SK-N-SH treated with all-trans-retinoic acid at 6 μM for 48 hours (cell line): ENCODE data around the gene HHIPL1.

Source experiments
- ARNTL ChIP-seq: fragments of 450-650 bp; formaldehyde crosslinking; IDR thresholded peaks from 2 replicates; pipeline ENCODE4 v1.5.0; 2020; ENCODE audit warnings: low read depth, mild to moderate bottlenecking, moderate library complexity, borderline replicate concordance
- BACH2 ChIP-seq: fragments of 250-450 bp; sonication (Bioruptor Pico); IDR thresholded peaks from 2 replicates; pipeline ENCODE4 v1.9.0; 2021; ENCODE audit warnings: mild to moderate bottlenecking, borderline replicate concordance
- CSDC2 ChIP-seq: fragments of 250-450 bp; sonication (Bioruptor Pico); IDR thresholded peaks from 2 replicates; pipeline ENCODE4 v1.5.0; 2020; ENCODE audit warnings: mild to moderate bottlenecking, moderate library complexity
- ESRRG ChIP-seq: fragments of 250-450 bp; sonication (Bioruptor Pico); IDR thresholded peaks from 2 replicates; pipeline ENCODE4 v1.6.1; 2021; ENCODE audit warnings: mild to moderate bottlenecking
- PPARA ChIP-seq: fragments of 250-450 bp; sonication (Bioruptor Pico); IDR thresholded peaks from 2 replicates; pipeline ENCODE4 v1.5.0; 2020; ENCODE audit warnings: mild to moderate bottlenecking, borderline replicate concordance
- SNAI2 ChIP-seq: fragments of 250-450 bp; sonication (Bioruptor Pico); IDR thresholded peaks from 2 replicates; pipeline ENCODE4 v1.5.0; 2020; ENCODE audit warnings: mild to moderate bottlenecking, moderate library complexity
- TOX ChIP-seq: fragments of 250-450 bp; sonication (Bioruptor Pico); IDR thresholded peaks from 2 replicates; pipeline ENCODE4 v1.8.0; 2021; ENCODE audit warnings: mild to moderate bottlenecking, moderate library complexity, borderline replicate concordance
- TF ChIP-seq, protein P1 (sequence below): fragments of 250-450 bp; sonication (Bioruptor Pico); IDR thresholded peaks from 2 replicates; pipeline ENCODE4 v1.8.0; 2021; ENCODE audit warnings: low read depth, mild to moderate bottlenecking, moderate library complexity, borderline replicate concordance
- TF ChIP-seq, protein P2 (sequence below): fragments of 250-450 bp; sonication (Bioruptor Pico); IDR thresholded peaks from 2 replicates; pipeline ENCODE4 v1.5.1; 2021; ENCODE audit warnings: mild to moderate bottlenecking, moderate library complexity
- TF ChIP-seq, protein P3 (sequence below): fragments of 250-450 bp; sonication (Bioruptor Pico); IDR thresholded peaks from 2 replicates; pipeline ENCODE4 v1.5.1; 2020; ENCODE audit warnings: low read depth, mild to moderate bottlenecking, moderate library complexity
- TF ChIP-seq, protein P4 (sequence below): fragments of 250-450 bp; sonication (Bioruptor Pico); IDR thresholded peaks from 2 replicates; pipeline ENCODE4 v1.8.0; 2020; ENCODE audit warnings: mild to moderate bottlenecking, moderate library complexity, borderline replicate concordance
- TF ChIP-seq, protein P5 (sequence below): fragments of 250-450 bp; sonication (Bioruptor Pico); IDR thresholded peaks from 2 replicates; pipeline ENCODE4 v1.5.0; 2020; ENCODE audit warnings: mild to moderate bottlenecking, moderate library complexity

DNA sequence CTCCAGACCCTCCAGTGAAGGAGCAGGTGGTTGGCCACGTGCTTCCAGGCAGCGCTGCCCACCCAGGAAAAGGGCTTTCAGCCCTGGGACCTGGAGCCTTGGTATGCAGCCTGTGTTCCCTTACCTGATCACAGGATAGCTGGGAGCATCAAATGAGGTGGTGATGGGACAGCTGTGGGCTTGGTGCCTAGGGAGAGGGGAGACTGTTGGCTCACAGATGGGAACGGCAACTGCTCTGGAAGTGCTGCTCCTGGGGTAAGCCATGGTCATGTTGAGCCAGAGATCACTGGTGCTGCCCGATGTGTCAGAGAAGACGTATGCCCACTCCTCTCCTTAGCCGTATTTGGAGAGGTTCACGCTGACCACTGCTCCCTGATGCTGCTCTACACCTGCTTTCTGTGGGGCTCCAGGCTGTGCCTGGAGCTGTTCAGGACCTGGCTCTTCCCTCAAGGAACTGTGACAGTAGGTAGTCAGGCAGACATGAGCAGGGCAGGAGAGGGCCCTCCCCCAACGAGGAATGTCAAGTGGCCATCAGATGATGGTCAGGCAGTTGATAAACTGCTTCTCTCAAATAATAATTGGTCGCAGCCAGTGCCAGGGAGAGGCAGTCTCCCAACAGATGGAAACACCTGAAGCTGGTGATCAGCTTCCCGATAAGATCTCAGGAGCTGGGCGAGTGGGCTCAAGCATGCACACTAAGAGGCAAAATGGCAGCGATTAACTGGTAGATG, 36.3 kb downstream of the HHIPL1 start:
- TF ChIP-seq, protein P1, sequence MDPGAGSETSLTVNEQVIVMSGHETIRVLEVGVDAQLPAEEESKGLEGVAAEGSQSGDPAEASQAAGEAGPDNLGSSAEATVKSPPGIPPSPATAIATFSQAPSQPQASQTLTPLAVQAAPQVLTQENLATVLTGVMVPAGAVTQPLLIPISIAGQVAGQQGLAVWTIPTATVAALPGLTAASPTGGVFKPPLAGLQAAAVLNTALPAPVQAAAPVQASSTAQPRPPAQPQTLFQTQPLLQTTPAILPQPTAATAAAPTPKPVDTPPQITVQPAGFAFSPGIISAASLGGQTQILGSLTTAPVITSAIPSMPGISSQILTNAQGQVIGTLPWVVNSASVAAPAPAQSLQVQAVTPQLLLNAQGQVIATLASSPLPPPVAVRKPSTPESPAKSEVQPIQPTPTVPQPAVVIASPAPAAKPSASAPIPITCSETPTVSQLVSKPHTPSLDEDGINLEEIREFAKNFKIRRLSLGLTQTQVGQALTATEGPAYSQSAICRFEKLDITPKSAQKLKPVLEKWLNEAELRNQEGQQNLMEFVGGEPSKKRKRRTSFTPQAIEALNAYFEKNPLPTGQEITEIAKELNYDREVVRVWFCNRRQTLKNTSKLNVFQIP (CRISPR knock-in tag) = no peak
- no peak for TF ChIP-seq PPARA (CRISPR knock-in tag)
- no peak for TF ChIP-seq BACH2
- TF ChIP-seq, protein P2, sequence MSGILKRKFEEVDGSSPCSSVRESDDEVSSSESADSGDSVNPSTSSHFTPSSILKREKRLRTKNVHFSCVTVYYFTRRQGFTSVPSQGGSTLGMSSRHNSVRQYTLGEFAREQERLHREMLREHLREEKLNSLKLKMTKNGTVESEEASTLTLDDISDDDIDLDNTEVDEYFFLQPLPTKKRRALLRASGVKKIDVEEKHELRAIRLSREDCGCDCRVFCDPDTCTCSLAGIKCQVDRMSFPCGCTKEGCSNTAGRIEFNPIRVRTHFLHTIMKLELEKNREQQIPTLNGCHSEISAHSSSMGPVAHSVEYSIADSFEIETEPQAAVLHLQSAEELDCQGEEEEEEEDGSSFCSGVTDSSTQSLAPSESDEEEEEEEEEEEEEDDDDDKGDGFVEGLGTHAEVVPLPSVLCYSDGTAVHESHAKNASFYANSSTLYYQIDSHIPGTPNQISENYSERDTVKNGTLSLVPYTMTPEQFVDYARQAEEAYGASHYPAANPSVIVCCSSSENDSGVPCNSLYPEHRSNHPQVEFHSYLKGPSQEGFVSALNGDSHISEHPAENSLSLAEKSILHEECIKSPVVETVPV (CRISPR knock-in tag) = no peak
- no peak for TF ChIP-seq ESRRG (CRISPR knock-in tag)
- TF ChIP-seq, protein P3, sequence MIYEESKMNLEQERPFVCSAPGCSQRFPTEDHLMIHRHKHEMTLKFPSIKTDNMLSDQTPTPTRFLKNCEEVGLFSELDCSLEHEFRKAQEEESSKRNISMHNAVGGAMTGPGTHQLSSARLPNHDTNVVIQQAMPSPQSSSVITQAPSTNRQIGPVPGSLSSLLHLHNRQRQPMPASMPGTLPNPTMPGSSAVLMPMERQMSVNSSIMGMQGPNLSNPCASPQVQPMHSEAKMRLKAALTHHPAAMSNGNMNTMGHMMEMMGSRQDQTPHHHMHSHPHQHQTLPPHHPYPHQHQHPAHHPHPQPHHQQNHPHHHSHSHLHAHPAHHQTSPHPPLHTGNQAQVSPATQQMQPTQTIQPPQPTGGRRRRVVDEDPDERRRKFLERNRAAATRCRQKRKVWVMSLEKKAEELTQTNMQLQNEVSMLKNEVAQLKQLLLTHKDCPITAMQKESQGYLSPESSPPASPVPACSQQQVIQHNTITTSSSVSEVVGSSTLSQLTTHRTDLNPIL (CRISPR knock-in tag) = no peak
- TF ChIP-seq, protein P4, sequence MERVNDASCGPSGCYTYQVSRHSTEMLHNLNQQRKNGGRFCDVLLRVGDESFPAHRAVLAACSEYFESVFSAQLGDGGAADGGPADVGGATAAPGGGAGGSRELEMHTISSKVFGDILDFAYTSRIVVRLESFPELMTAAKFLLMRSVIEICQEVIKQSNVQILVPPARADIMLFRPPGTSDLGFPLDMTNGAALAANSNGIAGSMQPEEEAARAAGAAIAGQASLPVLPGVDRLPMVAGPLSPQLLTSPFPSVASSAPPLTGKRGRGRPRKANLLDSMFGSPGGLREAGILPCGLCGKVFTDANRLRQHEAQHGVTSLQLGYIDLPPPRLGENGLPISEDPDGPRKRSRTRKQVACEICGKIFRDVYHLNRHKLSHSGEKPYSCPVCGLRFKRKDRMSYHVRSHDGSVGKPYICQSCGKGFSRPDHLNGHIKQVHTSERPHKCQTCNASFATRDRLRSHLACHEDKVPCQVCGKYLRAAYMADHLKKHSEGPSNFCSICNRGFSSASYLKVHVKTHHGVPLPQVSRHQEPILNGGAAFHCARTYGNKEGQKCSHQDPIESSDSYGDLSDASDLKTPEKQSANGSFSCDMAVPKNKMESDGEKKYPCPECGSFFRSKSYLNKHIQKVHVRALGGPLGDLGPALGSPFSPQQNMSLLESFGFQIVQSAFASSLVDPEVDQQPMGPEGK (CRISPR knock-in tag) = no peak
- no peak for TF ChIP-seq ARNTL
- TF ChIP-seq SNAI2 (CRISPR knock-in tag) = no peak
- TF ChIP-seq CSDC2 = no peak
- TF ChIP-seq, protein P5, sequence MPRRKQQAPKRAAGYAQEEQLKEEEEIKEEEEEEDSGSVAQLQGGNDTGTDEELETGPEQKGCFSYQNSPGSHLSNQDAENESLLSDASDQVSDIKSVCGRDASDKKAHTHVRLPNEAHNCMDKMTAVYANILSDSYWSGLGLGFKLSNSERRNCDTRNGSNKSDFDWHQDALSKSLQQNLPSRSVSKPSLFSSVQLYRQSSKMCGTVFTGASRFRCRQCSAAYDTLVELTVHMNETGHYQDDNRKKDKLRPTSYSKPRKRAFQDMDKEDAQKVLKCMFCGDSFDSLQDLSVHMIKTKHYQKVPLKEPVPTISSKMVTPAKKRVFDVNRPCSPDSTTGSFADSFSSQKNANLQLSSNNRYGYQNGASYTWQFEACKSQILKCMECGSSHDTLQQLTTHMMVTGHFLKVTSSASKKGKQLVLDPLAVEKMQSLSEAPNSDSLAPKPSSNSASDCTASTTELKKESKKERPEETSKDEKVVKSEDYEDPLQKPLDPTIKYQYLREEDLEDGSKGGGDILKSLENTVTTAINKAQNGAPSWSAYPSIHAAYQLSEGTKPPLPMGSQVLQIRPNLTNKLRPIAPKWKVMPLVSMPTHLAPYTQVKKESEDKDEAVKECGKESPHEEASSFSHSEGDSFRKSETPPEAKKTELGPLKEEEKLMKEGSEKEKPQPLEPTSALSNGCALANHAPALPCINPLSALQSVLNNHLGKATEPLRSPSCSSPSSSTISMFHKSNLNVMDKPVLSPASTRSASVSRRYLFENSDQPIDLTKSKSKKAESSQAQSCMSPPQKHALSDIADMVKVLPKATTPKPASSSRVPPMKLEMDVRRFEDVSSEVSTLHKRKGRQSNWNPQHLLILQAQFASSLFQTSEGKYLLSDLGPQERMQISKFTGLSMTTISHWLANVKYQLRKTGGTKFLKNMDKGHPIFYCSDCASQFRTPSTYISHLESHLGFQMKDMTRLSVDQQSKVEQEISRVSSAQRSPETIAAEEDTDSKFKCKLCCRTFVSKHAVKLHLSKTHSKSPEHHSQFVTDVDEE (CRISPR knock-in tag) = no peak
- TF ChIP-seq TOX = no peak
